GM12892 (cell line): ENCODE results near the gene MPV17L2.

Experiments used
- POLR2A ChIP-seq: IDR thresholded peaks from 2 replicates; pipeline ENCODE4 v1.6.1; 2011; ENCODE audit warnings: low read depth, low read length, control low read depth
- POLR2AphosphoS5 ChIP-seq: IDR thresholded peaks from 2 replicates; pipeline ENCODE4 v1.6.1; 2011; ENCODE audit warnings: low read depth, low read length, control low read depth
- TAF1 ChIP-seq: IDR thresholded peaks from 2 replicates; pipeline ENCODE4 v1.6.1; 2011; ENCODE audit warnings: low read depth, mild to moderate bottlenecking, control low read depth, low read length, borderline replicate concordance

DNA sequence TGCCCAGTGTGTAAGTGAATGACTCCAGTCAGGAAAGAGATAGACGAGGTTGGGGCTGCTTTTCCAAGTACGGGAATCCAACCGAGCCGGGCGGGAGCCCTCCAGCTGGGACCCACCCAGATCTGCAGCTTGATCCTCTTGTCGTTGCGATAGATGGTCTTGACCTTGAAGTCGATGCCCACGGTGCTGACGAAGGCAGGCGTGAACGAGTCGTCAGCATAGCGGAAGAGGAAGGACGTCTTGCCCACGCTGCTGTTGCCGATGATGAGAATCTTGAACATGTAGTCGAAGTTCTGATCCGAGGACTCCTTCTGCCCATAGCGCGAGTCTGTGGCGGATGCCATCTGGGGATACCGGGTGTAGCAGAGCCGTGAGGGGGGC, 9.4 kb downstream of the MPV17L2 start:
- TF ChIP-seq POLR2A (no peak), POLR2AphosphoS5 (no peak), TAF1 (no peak)
